ENCODE measurements around the gene HOXC9. TPM values are rescaled to one million over a fixed set of nuclear protein-coding genes. Genes with fewer than 3 reads are reported as not detected.

The HOXC9 gene
- total RNA-seq, 1 donor from 2014 or later = not detected

DNA sequence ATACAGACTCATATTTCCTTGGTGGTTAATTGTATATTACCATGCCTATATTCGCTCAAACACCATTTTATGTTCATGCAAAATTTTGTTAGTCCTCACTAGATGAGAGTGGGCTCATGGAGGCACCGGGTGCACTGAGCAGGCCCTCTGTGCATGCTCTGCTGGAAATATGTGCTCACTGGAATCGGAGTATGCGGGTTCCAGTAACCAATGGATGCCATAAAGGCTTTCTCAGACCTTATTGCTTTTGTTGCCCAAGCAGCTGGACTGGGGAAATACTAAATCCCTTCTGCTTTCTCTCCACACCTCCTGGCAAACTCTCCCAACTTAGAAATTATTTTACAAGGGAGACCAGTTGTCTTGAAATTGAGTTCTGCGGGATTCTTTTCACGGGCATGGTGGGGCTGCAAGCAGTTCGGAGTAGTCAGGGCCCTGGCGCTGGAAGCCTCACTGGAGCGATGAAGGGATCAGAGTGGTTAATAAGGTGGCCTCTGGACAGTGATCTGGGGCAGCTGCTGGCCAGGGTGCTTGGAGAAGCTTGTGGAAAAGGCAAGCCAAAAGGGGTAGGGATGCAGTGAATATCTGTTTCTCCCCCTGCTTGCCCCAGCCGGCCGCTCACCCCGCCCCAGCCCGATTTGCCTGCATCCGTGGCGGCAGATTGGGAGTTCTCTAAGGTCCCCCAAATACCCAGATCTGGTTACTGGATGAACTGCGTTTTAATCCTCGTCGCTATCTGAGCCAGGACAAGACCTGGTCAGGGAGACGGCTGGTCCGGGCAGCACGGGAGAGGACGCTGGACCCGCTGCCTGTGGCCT, 20.8 kb downstream of the HOXC9 start:
- Histone ChIP-seq H3K9me3 (replicated peaks) (no peaks in the 10 kb centered on the region), H3K36me3 (no peaks in the 10 kb centered on the region), H3K27me3 (ENCODE audit: low read depth) (peaks cover 100% of the 10 kb centered on the region), H3K4me1 (peaks cover 41% of the 10 kb centered on the region), H3K27ac (replicated peaks) (peak overlapping the region; percentile 74), H3K4me3 (peak overlapping the region; percentile 40)
- TF ChIP-seq, protein P1, sequence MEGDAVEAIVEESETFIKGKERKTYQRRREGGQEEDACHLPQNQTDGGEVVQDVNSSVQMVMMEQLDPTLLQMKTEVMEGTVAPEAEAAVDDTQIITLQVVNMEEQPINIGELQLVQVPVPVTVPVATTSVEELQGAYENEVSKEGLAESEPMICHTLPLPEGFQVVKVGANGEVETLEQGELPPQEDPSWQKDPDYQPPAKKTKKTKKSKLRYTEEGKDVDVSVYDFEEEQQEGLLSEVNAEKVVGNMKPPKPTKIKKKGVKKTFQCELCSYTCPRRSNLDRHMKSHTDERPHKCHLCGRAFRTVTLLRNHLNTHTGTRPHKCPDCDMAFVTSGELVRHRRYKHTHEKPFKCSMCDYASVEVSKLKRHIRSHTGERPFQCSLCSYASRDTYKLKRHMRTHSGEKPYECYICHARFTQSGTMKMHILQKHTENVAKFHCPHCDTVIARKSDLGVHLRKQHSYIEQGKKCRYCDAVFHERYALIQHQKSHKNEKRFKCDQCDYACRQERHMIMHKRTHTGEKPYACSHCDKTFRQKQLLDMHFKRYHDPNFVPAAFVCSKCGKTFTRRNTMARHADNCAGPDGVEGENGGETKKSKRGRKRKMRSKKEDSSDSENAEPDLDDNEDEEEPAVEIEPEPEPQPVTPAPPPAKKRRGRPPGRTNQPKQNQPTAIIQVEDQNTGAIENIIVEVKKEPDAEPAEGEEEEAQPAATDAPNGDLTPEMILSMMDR (IDR thresholded peaks at IDR 0.05; ENCODE audit: borderline replicate concordance) = no peak
- no peak for DNase-seq
- intact Hi-C loops (cut with micrococcal nuclease) = no loop called here

DNA sequence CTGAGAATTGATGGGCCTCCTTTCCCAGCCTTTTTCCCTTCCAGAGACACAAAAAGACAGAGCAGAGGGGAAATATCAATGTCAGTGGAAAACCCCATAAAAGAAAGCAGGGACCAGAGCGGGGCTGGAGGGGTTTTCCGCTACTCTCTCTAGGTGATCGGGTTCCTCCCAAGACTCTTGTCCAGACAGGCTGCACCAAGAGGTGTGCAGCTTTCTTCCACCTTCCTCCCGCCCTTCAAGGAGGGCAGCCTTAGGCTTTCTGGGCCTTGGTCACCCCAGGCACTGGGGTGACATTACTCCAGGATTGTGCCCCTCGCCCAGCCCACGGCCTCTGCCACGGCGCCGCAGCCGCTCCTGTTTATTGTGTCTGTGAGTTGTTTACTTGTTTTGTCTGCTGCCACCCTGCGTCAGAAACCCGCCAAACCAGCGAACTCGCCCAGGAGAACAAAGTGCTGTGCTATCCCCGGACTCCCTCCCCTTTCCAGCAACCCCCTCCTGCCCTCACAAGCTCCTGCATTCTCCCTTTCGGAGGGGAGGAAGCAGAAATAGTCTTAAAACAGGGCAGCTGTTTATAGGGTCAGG, 21.6 kb downstream of the HOXC9 start:
- no peak overlapping the region for H3K4me3 ChIP-seq
- no peak for DNase-seq
- H3K36me3 ChIP-seq = no peaks in the 10 kb centered on the region
- H3K4me1 ChIP-seq = peaks cover 39% of the 10 kb centered on the region
- TF ChIP-seq, protein P1 (IDR thresholded peaks at IDR 0.05; ENCODE audit: borderline replicate concordance) = no peak
- no peak overlapping the region for H3K27ac ChIP-seq (replicated peaks)
- intact Hi-C loops (cut with micrococcal nuclease) = no loop called here
- H3K9me3 ChIP-seq (replicated peaks) = no peaks in the 10 kb centered on the region
- peaks cover 100% of the 10 kb centered on the region for H3K27me3 ChIP-seq (ENCODE audit: low read depth)

- Histone ChIP-seq H3K27me3 (ENCODE audit: low read depth) (peaks cover 100% of the 10 kb centered on the region), H3K4me1 (peaks cover 23% of the 10 kb centered on the region), H3K9me3 (replicated peaks) (no peaks in the 10 kb centered on the region), H3K36me3 (no peaks in the 10 kb centered on the region), H3K4me3 (no peak overlapping the region), H3K27ac (replicated peaks) (no peak overlapping the region)
- intact Hi-C loops (cut with micrococcal nuclease) = no loop called here
- TF ChIP-seq, protein P1 (IDR thresholded peaks at IDR 0.05; ENCODE audit: borderline replicate concordance) = no peak
- DNase-seq = no peak
Observed at GRCh38 chr12:54022960-54023884, 23.3 kb downstream of the HOXC9 start.

- peaks cover 100% of the 10 kb centered on the region for H3K27me3 ChIP-seq (ENCODE audit: low read depth)
- intact Hi-C loops (cut with micrococcal nuclease) = no loop called here
- TF ChIP-seq, protein P1 (IDR thresholded peaks at IDR 0.05; ENCODE audit: borderline replicate concordance) = no peak
- H3K27ac ChIP-seq (replicated peaks) = no peak overlapping the region
- DNase-seq = no peak
- peaks cover 20% of the 10 kb centered on the region for H3K4me1 ChIP-seq
- H3K36me3 ChIP-seq = no peaks in the 10 kb centered on the region
- H3K4me3 ChIP-seq = no peak overlapping the region
- H3K9me3 ChIP-seq (replicated peaks) = no peaks in the 10 kb centered on the region
Observed at GRCh38 chr12:54024127-54024526, 24.2 kb downstream of the HOXC9 start.

- H3K9me3 ChIP-seq (replicated peaks) = no peaks in the 10 kb centered on the region
- peaks cover 100% of the 10 kb centered on the region for H3K27me3 ChIP-seq (ENCODE audit: low read depth)
- H3K36me3 ChIP-seq = no peaks in the 10 kb centered on the region
- H3K4me1 ChIP-seq = peaks cover 19% of the 10 kb centered on the region
- H3K27ac ChIP-seq (replicated peaks) = no peak overlapping the region
- DNase-seq = no peak
- intact Hi-C loops (cut with micrococcal nuclease) = no loop called here
- TF ChIP-seq, protein P1 (IDR thresholded peaks at IDR 0.05; ENCODE audit: borderline replicate concordance) = no peak
- no peak overlapping the region for H3K4me3 ChIP-seq
Observed at GRCh38 chr12:54024581-54025305, 24.8 kb downstream of the HOXC9 start.
